Breast epithelium (tissue), 4 donors: ENCODE measurements around the gene EPHB2. TPM values are rescaled to one million over a fixed set of nuclear protein-coding genes. Genes with fewer than 3 reads are reported as not detected.
A peak's percentile ranks its signal among the peaks of the same experiment; 100 is the strongest.

Experiments
- DNase-seq, 2 donors: peaks; one replicate each; pipeline ENCODE4 v3.0.0-alpha.2; 2019; ENCODE audit warnings: low spot score in 2 of 2
- H3K27ac ChIP-seq, 2 donors: fragments of 200-600 bp; sonication (generic) in 1 of 2; one replicate each; pipeline ENCODE4 v1.5.1; 2016 to 2019; ENCODE audit warnings: mild to moderate bottlenecking in 1 of 2
- H3K27me3 ChIP-seq, 2 donors: fragments of 200-600 bp; sonication (generic) in 1 of 2; one replicate each; pipeline versions ENCODE4 v1.5.1 to v1.6.0; 2017 to 2019; ENCODE audit warnings: control low read depth in 1 of 2, mild to moderate bottlenecking in 1 of 2
- H3K36me3 ChIP-seq: fragments of 200-600 bp; one replicate; pipeline ENCODE4 v1.5.1; 2019
- H3K4me1 ChIP-seq, 2 donors: fragments of 200-600 bp; sonication (generic); one replicate each; pipeline ENCODE4 v1.5.1; 2016 to 2019; ENCODE audit warnings: control low read depth in 1 of 2
- H3K4me3 ChIP-seq, 3 donors: fragments of 200-600 bp; sonication (generic); 1 replicate in 2 of 3; 2 replicates in 1 of 3; pipeline ENCODE4 v1.5.1; 2016 to 2019; ENCODE audit warnings: mild to moderate bottlenecking in 3 of 3, moderate library complexity in 2 of 3
- H3K9me3 ChIP-seq, 2 donors: fragments of 200-600 bp; sonication (generic) in 1 of 2; one replicate each; pipeline ENCODE4 v1.5.1; 2016 to 2019; ENCODE audit warnings: control low read depth in 1 of 2
- CTCF ChIP-seq, 3 donors: fragments of 450-650 bp; IDR thresholded peaks; one replicate each; pipeline ENCODE4 v1.5.1; 2016 to 2017; ENCODE audit warnings: antibody characterized with exemption in 3 of 3, mild to moderate bottlenecking in 3 of 3, moderate library complexity in 3 of 3
- POLR2A ChIP-seq: fragments of 450-650 bp; IDR thresholded peaks from one replicate; pipeline ENCODE4 v1.6.1; 2016; ENCODE audit warnings: antibody characterized with exemption, mild to moderate bottlenecking, moderate library complexity
- POLR2AphosphoS5 ChIP-seq, 3 donors: sonication (generic); formaldehyde crosslinking; IDR thresholded peaks; one replicate each; pipeline ENCODE4 v1.6.1; 2017; ENCODE audit warnings: antibody characterized with exemption in 3 of 3
- intact Hi-C: fragments of 100-400 bp; cut with DNase I; formaldehyde crosslinking; loops from one replicate; pipeline ENCODE4 v1.15.1; 2023; ENCODE audit warnings: low total_unique reads
- total RNA-seq, 3 donors: library from RNA; depleted of rRNA; stranded (reverse); fragments of >200 nt; gene quantifications; one replicate each; pipeline ENCODE4 v1.1.0, GENCODE V29; 2016

EPHB2 gene
- total RNA-seq, 3 donors from 2014 or later, result 1.3 to 4.6 (median 1.5) TPM

GRCh38 chr1:22711591-22712501 lies 1.2 kb downstream of the EPHB2 start:
- intact Hi-C loops, result no loop called here
- H3K27me3 ChIP-seq, result peaks cover 4 to 11% of the 10 kb centered on the region in 2 donors

GRCh38 chr1:22712502-22713271 lies 2.0 kb downstream of the EPHB2 start:
- Histone ChIP-seq H3K4me3 (no peak overlapping the region), H3K27me3 (peaks cover 4 to 11% of the 10 kb centered on the region in 2 donors), H3K36me3 (no peaks in the 10 kb centered on the region), H3K9me3 (no peaks in the 10 kb centered on the region), H3K4me1 (peaks cover 0 to 7% of the 10 kb centered on the region in 2 donors), H3K27ac (no peak overlapping the region)
- intact Hi-C loops, result no loop called here
- DNase-seq, result no peak
- TF ChIP-seq POLR2A, result no peak
- TF ChIP-seq CTCF (IDR thresholded peaks at IDR 0.05), result no peak
- no peak for TF ChIP-seq POLR2AphosphoS5 (IDR thresholded peaks at IDR 0.05)

More at GRCh38 chr1:22711591-22712501, 1.2 kb downstream of the EPHB2 start:
- Histone ChIP-seq H3K27ac (no peak overlapping the region), H3K4me1 (peaks cover 0 to 7% of the 10 kb centered on the region in 2 donors), H3K9me3 (no peaks in the 10 kb centered on the region), H3K36me3 (no peaks in the 10 kb centered on the region), H3K4me3 (peak overlapping the region; percentile 48 to 73 (median 51))
- DNase-seq, result no peak
- TF ChIP-seq POLR2A, result no peak
- TF ChIP-seq POLR2AphosphoS5 (IDR thresholded peaks at IDR 0.05), result no peak
- no peak for TF ChIP-seq CTCF (IDR thresholded peaks at IDR 0.05)

GRCh38 chr1:22714455-22714854 lies 3.8 kb downstream of the EPHB2 start:
- no peaks in the 10 kb centered on the region for H3K9me3 ChIP-seq
- H3K4me1 ChIP-seq, result peaks cover 0 to 7% of the 10 kb centered on the region in 2 donors
- intact Hi-C loops, result no loop called here
- no peak for DNase-seq
- no peak for TF ChIP-seq POLR2AphosphoS5 (IDR thresholded peaks at IDR 0.05)
- TF ChIP-seq POLR2A, result no peak
- peaks cover 4 to 11% of the 10 kb centered on the region in 2 donors for H3K27me3 ChIP-seq
- no peak overlapping the region for H3K4me3 ChIP-seq
- H3K27ac ChIP-seq, result no peak overlapping the region
- H3K36me3 ChIP-seq, result no peaks in the 10 kb centered on the region

- no peak for DNase-seq
- H3K4me3 ChIP-seq, result no peak overlapping the region
Measured at GRCh38 chr1:22717037-22717760, 6.6 kb downstream of the EPHB2 start.

More at GRCh38 chr1:22717037-22717760, 6.6 kb downstream of the EPHB2 start:
- Histone ChIP-seq H3K27me3 (peaks cover 0 to 3% of the 10 kb centered on the region in 2 donors), H3K27ac (no peak overlapping the region), H3K4me1 (no peaks in the 10 kb centered on the region), H3K9me3 (peaks cover 0 to 3% of the 10 kb centered on the region in 2 donors), H3K36me3 (no peaks in the 10 kb centered on the region)
- intact Hi-C loops, result no loop called here
- TF ChIP-seq CTCF (IDR thresholded peaks at IDR 0.05), result no peak
- TF ChIP-seq POLR2AphosphoS5 (IDR thresholded peaks at IDR 0.05), result no peak
- TF ChIP-seq POLR2A, result no peak
